DMS53 treated with DMSO at 0.1 percent for 48 hours (cell line): ENCODE results near the gene ELP4.
"Not testable (repeated sequence)": the region's sequence is repeated elsewhere in the genome, so short reads cannot be mapped to it uniquely, and the experiment has no call there.

ENCODE experiments used
- DNase-seq: peaks from one replicate; lab custom pipeline; 2025; ENCODE audit not compliant: unreplicated experiment; lab: John Stamatoyannopoulos, UW

The ELP4 gene, protein sequence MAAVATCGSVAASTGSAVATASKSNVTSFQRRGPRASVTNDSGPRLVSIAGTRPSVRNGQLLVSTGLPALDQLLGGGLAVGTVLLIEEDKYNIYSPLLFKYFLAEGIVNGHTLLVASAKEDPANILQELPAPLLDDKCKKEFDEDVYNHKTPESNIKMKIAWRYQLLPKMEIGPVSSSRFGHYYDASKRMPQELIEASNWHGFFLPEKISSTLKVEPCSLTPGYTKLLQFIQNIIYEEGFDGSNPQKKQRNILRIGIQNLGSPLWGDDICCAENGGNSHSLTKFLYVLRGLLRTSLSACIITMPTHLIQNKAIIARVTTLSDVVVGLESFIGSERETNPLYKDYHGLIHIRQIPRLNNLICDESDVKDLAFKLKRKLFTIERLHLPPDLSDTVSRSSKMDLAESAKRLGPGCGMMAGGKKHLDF

DNA sequence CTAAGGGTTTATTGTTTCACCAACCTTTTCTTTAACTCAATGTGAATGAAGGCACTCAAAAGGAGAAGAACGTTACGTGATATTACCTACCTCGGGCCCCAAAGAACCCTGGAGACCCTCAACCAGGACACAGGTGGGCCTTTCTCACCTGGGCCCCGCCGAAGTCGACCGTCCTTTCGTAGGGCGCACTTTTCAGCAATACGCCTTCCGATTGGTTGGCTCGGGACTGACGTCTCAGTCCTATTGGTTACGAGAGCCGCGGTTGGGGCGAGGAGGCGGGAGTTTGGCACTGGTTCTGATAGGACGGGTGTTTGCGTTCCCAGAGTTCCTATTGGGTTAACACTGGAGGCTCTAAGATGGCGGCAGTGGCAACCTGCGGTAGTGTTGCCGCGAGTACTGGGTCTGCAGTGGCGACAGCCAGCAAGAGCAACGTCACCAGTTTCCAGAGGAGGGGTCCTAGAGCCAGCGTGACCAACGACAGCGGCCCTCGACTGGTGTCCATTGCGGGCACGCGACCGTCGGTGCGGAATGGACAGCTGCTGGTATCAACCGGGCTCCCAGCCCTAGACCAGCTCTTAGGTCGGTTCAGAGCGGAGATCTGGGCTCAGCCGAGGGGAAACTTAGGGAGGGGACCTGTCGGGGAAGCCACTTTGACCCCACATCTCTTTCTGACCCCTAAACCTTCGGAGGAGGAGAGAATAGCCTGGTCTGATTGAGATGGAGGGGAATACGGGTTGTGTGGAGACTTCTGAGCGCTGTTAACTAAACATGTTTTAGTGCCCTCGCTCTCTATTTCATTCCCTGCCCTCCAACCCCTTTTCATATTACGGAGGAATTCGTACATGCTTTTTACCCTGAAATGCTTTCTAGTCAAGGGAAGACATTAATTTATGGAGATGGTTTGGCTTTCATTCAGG, at the start of gene ELP4, which contains the start of gene IMMP1L:
TSS of gene ELP4 (plus strand) at position 339 of the 917 bp plus-strand sequence. CDS start at position 357, 18 bp downstream.
TSS of gene IMMP1L (minus strand) at position 194 of the 917 bp plus-strand sequence. CDS start 46,346 bp downstream, outside the sequence.
- DNase-seq, result peak; percentile 90

DNA sequence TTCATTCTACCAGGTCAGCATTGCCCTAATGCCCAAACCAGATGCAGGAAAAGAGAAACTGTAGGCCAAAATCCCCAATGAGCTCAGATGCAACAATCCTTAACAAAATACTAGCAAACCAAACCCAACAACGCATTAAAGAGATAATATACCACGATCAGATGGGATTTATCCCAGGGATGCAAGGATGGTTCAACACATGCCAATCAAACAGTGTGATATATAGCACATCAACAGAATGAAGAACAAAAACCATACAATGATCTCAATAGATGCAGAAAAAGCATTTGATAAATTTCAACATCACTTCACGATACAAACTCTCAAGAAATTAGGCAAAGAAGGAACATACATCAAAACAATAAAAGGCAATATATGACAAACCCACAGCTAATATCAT, 45.1 kb upstream of the ELP4 start:
- DNase-seq, result no peak

DNA sequence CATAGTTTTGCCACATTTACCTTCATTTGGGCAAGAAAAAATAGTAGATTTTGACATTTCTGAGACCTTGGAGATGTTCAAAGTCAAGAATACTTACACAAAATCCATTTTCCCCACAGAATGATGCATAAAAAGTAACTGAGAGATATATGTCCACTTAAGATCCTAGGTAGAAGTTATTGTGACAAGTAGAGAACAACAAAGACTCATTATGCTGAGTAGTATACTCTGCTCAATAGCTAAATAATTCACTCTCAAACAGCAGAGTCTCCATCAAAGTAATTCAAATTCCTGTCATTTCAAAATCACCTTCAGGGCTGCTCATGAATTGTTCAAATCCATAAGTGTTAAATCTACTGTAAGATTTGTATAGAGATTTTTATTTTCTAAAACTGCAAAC, 35.5 kb upstream of the ELP4 start:
- DNase-seq, result no peak

DNA sequence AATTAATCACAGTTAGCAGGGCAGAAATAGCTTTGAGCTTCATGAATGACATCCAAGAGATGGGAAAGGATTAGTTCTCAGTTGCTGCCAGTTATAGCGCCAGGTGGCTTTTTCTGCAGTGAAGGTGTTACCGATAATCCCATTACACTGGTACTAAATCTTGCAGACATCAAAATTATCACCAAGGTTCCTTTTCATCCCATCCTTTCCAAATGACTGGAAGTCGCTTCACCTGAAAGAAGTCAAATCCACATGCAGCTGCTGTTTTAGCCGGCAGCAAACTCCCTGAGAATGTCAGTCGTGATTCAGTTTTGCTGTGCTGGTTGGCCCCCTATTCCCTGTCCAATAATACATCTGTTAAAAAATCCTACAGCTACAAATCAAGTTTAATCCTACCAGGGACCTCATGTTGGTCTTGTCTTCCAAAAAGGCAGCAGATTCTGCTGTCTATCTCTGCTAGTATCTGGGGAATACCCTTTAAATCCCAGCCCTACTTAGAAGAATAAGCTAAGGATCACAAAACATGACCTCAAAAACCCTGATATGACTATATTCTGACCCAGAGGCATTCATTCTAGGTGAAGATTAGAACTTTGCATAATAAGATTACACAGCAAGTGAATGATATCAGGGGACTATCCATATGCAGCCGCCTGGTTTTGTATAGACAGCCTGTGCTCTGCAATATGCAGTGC, 31.9 kb upstream of the ELP4 start:
- no peak for DNase-seq

DNA sequence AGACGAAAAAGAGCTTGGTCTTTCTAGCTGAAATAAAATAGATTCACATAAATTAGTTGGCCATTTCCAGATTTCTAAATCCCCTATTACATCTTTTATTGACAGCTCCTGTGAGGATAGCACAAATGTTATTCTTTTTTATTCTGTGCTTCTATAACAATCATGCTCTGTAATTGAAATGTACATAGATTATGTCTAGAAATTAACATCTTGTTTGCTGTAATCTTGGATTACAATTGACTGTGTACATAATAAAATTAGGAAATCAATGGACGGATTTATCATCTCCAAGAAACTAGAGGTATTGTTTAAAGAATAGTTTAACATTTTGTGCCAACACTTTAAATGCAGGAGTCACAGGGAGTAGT, 31.4 kb upstream of the ELP4 start:
- no peak for DNase-seq

DNA sequence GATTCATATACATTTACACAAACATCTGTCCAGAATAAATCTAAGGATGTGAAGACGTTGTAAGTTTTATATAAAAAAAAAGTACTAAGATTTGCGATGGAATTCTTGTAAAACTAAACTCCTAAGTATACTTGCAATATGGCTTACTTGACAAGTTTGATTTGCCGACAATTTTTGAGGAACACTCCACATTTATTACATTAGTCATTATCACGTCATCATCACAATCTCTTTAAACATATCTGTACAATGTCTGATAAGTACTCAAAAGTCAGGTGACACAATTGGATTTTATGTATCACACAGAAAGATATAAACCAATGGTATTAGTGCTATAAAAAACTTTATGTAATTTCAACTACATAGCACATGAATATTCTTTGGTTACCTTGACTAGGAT, 30.5 kb upstream of the ELP4 start:
- DNase-seq, result no peak

DNA sequence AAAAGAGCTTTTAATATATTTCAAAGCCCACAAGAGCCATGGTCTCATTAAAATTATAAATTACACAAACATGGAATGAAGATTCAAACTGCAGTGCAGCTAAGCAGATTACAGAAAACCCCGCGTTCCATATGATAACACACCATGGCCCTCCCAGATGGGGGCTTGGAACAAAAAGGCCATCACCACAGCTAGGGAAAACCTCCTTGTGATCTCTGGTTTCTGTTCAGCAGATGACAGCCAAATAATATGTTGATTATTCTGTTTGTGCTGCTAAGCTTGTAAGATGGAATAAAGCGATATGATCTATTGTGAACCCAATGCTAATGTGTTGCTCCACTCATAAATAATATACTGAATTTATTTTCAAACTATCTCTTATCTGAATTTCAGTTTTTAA, 28.6 kb upstream of the ELP4 start:
- no peak for DNase-seq

DNA sequence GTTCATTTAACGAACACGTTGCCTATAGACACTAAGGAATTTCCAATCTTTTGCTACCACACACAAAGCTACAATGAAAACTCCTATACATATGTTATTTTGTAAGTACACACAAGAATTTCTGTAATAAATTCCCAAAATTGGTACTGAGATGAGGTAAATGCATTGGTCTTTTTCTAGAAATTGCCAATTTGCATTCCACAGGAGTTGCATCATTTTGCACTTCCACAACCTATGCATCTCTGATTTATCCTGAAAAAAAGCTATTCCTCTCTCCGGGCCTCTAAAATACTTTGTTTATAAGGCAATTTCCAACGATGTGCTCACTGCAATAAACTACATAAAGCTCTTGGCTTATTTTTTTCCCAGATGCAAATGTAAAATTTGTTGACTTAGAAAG, 25.1 kb upstream of the ELP4 start:
- DNase-seq, result no peak

DNA sequence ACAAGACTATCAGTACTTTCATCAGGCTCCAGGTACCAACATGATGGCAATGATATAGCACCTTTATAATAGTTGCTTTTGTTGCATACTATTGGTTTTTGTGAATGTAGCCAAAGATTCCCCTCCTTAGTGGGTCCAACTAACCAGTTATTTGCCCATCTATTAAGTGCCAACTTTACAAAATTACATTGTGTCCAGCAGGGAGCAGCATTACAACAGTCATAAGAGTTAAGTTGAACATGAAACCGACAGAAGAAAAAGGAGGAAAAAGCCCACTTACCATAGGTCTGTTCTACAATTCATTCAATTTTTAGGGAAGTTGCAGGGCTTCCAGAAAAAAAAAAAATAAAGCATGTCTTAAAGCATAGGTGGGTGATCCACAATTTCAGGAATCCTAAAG, 21.7 kb upstream of the ELP4 start:
- DNase-seq, result peak; percentile 0

DNA sequence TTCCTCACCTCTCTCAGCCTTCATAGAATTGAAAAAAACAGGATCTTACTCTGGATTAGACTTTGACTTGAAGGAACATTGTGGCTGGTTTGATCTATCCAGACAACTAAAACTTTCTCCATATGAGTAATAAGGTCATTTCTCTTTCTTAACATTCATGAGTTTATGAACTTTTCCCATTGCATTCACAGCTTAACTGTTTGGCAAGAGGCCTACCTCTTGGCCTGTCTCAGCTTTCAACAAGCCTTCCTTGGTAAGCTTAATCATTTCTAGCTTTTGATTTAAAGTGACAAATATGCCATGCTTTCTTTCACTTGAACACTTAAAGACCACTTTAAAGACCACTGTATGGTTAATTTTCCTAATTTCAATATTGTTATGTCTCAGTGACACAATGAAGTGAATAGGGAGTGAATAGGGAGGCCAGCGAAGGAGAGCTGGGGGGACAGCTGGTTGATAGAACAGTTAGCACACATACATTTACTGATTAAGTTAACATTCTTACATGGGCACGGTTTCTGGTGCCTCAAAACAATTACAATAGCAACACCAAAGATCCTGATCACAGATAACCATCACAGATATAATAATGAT, 17.1 kb upstream of the ELP4 start:
- no peak for DNase-seq

DNA sequence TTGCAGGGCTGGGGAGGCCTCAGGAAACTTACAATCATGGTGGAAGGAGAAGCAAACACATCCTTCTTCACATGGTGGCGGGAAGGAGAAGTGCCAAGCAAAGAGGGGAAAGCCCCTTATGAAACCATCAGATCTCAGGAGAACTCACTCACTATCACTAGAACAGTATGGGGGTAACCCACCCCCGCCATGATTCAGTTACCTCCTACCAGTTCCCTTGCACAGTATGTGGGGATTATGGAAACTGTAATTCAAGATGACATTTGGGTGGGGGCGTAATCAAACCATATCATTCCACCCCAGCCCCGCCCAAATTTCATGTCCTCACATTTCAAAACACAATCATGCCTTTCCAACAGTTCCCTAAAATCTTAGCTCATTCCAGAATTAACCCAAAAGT, 16.3 kb upstream of the ELP4 start:
- no peak for DNase-seq

DNA sequence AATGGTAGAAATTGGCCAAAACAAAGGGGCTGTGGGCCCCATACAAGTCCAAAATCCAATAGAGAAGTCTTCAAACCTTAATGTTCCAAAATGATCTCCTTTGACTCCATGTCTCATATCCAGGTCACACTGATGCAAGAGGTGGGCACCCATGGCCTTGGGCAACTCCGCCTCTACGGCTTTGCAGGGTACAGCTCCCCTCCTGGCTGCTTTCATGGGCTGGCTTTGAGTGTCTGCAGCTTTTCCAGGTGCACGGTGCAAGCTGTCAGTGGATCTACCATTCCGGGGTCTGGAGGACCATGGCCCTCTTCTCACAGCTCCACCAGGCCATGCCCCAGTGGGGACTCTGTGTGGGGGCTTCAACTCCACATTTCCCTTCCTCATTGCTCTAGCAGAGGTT, 15.8 kb upstream of the ELP4 start:
- DNase-seq, result not testable (repeated sequence)

DNA sequence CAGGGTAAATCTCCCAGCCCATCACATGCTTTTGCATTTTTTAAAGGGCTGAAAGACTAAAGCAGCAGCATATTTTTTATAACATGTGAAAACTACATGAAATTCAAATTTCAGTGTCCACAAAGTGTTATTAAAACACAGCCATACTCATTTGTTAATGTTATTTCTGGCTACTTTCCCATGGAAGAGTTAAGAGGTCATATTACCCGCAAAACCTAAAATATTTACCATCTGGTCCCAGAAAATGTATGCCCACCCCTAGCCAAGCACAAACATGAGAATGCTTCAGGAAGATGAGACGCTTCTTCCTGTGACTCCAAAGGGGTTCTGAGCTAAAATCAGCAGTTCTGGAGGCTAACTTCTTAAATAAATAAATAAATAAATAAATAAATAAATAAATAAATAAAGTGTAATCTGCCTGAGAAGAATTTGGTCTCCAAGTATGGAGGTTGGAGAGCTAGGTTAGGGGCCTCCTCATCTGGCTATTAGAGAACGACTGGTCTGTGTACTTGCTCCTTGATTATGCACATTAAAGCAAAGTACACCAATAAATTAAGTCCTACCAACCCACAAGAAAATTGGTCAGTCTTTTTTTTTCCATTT, 9.9 kb upstream of the ELP4 start:
- DNase-seq, result no peak

DNA sequence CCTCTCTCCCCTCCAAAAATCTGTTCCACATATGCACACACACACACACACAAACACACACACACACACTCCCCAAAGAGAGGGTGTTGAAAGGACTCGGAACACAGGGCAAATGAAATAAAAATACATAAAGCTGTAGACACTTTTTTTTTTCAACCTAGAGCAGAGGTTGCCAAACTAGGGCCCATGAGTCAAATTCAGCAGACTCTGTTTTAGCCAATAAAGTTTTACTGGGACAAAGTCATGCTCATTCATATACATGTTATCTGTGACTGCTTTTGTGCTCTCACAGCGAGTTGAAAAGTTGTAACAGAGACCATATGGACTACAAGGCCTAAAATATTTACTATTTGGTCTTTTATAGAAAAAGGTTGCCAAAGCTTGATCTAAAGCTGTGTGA, 9.0 kb upstream of the ELP4 start:
- DNase-seq, result no peak

DNA sequence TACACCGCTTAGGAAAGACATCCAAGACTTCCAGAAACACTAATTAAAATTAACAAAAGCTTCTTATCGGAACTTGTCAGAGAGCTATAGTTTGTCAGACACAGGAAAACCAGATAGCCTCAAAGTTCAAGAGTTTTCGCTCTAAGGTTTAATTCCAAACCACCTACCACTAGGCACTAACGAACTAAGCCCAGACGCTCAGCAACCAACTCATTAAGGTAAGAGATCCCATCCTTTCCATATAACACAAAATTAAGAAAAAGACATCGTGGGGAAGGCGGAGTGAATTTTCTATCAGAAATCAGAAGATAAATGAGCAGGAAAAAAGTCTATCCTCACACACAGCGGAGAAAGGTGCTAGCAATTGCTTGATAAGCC, 527 bp upstream of the ELP4 start:
- DNase-seq, result no peak

DNA sequence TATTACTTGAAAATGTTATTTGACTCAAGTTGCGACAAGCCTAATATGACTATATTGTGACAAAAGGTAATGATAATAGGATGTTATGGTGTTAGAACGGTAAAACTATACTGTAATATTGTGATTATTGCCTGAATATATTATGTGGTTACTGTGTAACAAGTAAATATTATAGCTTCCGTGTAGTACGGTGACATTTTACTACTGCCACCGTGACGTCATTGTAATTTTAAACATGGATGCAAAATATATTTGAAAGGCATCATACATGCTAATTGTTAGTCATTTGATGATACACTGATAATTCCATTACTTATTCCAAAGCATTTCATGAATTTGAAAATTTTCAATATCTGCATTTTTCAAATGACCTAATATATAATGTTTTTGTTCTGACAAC, 2.5 kb downstream of the ELP4 start:
- DNase-seq, result no peak

DNA sequence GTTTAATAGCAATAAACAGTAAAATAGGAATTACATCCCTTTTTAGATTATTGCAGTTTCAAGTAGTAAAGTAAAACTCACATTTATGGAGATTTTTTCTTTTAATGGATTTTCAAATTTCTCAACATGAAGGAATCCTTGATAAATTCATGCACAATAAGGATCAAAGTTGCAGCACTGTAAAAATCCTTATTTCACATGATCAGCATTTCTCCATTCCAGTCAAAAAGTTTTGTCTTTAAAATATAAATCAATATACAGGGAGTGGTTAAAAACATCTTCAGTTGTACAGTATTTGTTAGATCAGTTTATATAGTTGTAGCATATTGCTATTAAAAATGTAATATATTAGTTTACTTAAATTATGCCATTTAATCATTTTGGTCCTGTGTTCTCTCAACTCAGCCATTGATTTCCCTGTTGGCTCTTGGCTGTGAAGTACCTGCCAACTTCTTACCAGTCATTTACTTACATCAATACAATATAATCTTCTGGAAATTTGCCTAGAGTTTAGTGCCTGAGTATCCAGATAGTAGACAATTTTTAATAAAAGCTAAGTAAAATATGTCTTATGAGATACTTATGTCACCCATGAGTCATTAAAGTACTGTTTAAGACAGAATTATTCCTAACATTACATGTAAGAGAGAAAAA, 12.1 kb downstream of the ELP4 start:
- DNase-seq, result no peak

DNA sequence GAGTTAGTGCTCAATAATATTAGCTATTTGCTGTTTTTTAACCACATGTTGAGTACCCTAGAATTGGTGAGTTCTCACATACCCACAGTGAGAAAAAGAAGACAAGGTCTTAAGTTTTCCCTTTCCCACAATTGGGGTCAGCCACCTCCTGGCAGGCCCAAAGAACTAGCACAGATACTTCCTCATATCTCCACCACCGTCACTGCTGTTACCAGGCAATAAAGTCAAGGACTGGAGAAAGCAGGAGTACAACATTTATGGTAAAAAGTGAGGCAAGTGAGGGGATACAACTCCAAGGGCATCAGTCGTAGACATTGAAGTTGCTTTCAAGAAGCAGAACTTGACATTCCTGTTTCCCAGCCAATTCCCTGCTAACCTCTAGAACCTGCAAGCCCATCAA, 19.6 kb downstream of the ELP4 start:
- no peak for DNase-seq

DNA sequence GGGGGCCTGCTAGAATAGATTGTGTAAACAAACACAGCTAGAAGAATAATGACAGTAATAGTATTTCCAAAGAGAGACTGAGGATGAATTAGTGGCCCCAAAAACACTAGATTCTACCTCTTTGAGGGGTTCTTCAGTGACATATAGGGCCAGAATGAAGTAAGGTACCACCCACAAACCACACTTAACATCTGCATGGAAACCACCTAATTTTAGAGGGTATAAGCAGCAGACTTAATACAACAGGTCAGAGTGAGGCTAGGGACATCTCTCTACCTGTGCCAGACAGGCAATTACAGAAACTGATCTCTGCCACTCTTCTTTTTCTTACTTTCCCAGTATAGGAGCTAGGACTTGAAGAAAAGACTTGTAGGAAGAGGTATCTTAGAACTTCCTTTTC, 20.1 kb downstream of the ELP4 start:
- DNase-seq, result no peak

DNA sequence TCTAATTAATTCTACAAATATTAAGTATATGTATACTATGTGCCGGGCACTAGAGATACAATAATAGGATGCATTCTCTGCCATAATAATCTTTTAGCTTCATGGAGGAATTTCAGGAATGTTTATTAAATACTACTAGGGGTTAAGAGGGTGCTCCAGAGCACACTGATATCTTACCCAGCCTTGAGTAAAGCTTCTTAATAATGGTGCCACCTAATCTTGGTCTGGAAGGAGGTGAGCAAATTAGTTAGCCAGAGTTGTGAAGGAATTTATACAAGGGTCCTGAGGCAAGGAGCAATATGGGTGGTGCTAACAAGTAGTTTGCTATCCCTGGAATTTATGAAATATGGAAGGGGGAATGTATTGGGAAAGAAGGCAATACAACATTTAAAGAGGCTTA, 21.7 kb downstream of the ELP4 start:
- DNase-seq, result no peak
